Mucosa of descending colon (tissue), 3 donors: ENCODE data around the gene ARHGEF6. TPM values are rescaled to one million over a fixed set of nuclear protein-coding genes. Genes with fewer than 3 reads are reported as not detected.
A peak's percentile ranks its signal among the peaks of the same experiment; 100 is the strongest.

Source experiments
- ATAC-seq: fragments of 200-7000 bp; cut with Tn5 transposase; one replicate; pipeline ENCODE4 v1.9.1; 2020; ENCODE audit warnings: mild to moderate bottlenecking, moderate library complexity
- DNase-seq, 3 donors: peaks; one replicate each; pipeline ENCODE4 v3.0.0-alpha.2; 2020
- H3K36me3 ChIP-seq: fragments of 200-600 bp; one replicate; pipeline ENCODE4 v1.8.0; 2021; ENCODE audit warnings: low read depth, mild to moderate bottlenecking
- H3K4me1 ChIP-seq: fragments of 200-600 bp; one replicate; pipeline ENCODE4 v1.8.0; 2021; ENCODE audit warnings: low read depth, mild to moderate bottlenecking
- H3K4me3 ChIP-seq: fragments of 200-600 bp; one replicate; pipeline ENCODE4 v1.8.0; 2021; ENCODE audit warnings: mild to moderate bottlenecking
- H3K9me3 ChIP-seq: fragments of 200-600 bp; one replicate; pipeline ENCODE4 v1.8.0; 2021; ENCODE audit warnings: mild to moderate bottlenecking
- intact Hi-C, 2 donors: fragments of 100-400 bp; cut with DNase I in 1 of 2; cut with micrococcal nuclease in 1 of 2; formaldehyde crosslinking; loops; one replicate each; pipeline versions ENCODE4 v1.11.0 to v1.11.1; 2022; cut with DNase I, micrococcal nuclease
- total RNA-seq, 3 donors: library from RNA; stranded (reverse); fragmentation: NEBNext Ultra II Directional in 2 of 3; extraction: Animal tissue kit (Norgen Biotek cat#: 25700) in 2 of 3; gene quantifications; one replicate each; pipeline versions ENCODE4 v1.2.1 to v1.2.4, GENCODE V29; 2021 to 2023
- TF ChIP-seq, protein P1 (sequence below): fragments of 200-600 bp; IDR thresholded peaks from one replicate; pipeline ENCODE4 v1.8.0; 2022; ENCODE audit warnings: antibody characterized with exemption, mild to moderate bottlenecking
- donor health status: DM: no; HTN: no; CAD: no; lungs with moderate emphysema.
- donor health status: DM: no; HTN: no; CAD: no.
- donor health status: DM: no; HTN: yes; CAD: no.

ARHGEF6 gene
- total RNA-seq, 3 donors from 2014 or later: 2.8 to 17.2 (median 6.6) TPM

DNA sequence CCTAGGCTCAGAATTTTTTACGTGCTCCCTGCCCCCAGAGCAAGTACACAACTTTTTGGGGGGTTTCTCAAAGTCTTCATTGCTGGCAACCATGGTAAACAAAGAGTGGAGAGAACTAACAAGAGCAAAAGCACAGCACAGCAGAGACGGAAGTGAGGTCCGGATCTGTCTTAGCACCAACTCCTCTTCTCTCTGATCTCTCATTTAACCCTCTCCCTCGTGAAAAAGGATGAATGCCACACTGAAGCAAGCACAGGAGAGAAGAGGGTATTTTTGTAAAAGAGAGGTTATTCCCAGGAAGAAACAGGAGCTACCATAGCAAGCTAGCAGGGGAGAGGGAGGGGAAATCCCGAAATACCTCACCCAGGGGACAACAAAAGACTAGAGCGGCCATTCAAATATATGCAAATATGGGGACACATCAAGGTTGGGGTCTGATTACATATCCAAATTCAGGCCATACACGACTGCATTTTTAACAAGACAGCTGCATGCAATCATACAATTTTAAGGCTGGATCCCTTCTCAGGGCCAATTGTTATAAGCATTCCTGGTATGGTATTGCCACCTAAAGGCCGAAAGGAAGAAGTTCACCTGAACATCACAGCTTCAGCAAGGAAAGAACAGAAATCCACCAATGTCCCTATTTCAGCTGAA lies 86.2 kb downstream of the ARHGEF6 start:
- H3K36me3 ChIP-seq: no peaks in the 10 kb centered on the region
- DNase-seq (no peak), ATAC-seq (peak; percentile 74)
- no peaks in the 10 kb centered on the region for H3K4me1 ChIP-seq
- intact Hi-C loops: loop anchor here in 1 of 2 donors (10.0 kb wide), 1 partner anchor 90 kb away; no protein-coding TSS in a partner anchor
- H3K9me3 ChIP-seq: no peaks in the 10 kb centered on the region
- H3K4me3 ChIP-seq: no peak overlapping the region
- TF ChIP-seq, protein P1, sequence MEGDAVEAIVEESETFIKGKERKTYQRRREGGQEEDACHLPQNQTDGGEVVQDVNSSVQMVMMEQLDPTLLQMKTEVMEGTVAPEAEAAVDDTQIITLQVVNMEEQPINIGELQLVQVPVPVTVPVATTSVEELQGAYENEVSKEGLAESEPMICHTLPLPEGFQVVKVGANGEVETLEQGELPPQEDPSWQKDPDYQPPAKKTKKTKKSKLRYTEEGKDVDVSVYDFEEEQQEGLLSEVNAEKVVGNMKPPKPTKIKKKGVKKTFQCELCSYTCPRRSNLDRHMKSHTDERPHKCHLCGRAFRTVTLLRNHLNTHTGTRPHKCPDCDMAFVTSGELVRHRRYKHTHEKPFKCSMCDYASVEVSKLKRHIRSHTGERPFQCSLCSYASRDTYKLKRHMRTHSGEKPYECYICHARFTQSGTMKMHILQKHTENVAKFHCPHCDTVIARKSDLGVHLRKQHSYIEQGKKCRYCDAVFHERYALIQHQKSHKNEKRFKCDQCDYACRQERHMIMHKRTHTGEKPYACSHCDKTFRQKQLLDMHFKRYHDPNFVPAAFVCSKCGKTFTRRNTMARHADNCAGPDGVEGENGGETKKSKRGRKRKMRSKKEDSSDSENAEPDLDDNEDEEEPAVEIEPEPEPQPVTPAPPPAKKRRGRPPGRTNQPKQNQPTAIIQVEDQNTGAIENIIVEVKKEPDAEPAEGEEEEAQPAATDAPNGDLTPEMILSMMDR: no peak

DNA sequence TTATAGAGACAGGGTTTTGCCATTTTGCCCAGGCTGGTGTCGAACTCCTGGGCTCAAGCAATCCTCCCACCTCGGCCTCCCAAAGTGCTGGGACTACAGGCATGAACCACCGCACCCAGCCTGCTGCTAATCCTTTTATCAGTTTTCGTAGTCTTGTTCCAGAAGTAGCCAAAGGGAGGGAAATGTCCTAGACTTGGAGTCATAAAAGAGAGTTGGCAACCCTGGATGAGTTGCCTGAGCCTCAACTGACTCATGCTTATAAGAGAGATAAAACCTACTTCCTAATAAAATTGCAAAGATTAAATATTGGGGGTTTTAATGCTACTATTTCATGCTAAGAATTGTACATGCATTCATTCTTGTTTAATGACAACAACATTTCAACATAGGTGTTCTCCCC lies 88.5 kb downstream of the ARHGEF6 start:
- DNase-seq (no peak), ATAC-seq (no peak)
- no peaks in the 10 kb centered on the region for H3K9me3 ChIP-seq
- H3K4me3 ChIP-seq: no peak overlapping the region
- TF ChIP-seq, protein P1: no peak
- H3K36me3 ChIP-seq: no peaks in the 10 kb centered on the region
- no peaks in the 10 kb centered on the region for H3K4me1 ChIP-seq
- intact Hi-C loops: loop anchor here in 1 of 2 donors (10.0 kb wide), 1 partner anchor 87 kb away; no protein-coding TSS in a partner anchor

DNA sequence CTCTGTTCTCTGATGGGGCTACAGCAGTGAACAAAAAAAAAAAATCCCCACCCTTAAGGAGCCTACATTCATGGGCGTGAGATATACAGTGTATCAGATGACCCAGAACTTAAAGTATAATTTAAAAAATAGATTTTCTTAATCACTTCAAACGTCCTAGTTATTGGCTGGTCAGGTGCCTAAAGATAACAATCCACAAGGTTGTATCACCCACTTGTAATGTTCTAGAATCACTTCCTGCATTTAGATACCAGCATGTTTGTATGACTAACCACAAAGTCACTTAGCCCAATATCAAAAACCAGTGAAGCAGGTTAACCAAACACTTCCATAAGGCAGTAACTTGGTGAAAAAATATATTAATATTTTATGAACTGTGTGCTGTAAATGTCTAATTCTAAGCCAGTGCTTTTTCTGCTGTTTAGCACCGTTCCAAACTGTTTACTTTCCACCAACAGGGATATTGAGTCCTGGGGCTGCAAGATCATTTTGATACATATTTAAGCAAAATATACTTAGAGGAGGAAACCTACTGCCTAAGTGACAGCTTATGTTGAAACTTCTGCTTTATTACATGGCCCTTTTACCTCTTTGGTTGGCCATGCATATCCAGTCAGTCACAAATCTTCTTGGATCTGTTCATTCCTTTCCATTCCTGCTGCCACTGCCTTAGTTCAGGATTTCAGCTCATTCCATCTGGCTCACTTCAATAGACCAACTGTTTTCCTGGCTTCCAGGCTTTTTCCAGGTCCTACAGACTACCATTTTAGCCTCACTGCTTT lies 89.5 kb downstream of the ARHGEF6 start:
- TF ChIP-seq, protein P1: no peak
- H3K4me1 ChIP-seq: no peaks in the 10 kb centered on the region

DNA sequence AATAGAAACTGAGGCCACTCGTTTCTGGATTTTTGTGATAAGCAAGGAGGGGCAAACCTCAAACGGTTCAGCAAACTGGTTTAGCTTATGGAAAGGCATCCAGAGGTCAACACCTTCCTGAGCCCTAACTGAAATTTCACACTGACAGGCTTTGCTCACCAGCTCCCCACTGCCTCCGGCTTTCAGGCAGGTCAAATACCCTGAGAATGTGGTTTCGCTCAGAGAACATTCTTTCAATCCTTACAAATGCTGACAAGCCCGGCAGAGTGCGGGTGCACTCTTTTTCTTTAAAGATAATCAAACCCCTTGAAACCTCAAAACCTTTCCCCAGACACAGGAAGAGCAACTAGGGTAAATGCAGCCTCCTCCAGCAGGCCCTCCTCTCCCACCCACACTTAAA lies 91.3 kb downstream of the ARHGEF6 start:
- TF ChIP-seq, protein P1: no peak
- intact Hi-C loops: no loop called here

More for the DNA sequence above, 89.5 kb downstream of the ARHGEF6 start:
- intact Hi-C loops: loop anchor here in 1 of 2 donors (10.0 kb wide), 1 partner anchor 86 kb away; no protein-coding TSS in a partner anchor
- H3K36me3 ChIP-seq: no peaks in the 10 kb centered on the region
- ATAC-seq (peak; percentile 32), DNase-seq (no peak)
- H3K9me3 ChIP-seq: no peaks in the 10 kb centered on the region
- H3K4me3 ChIP-seq: no peak overlapping the region

DNA sequence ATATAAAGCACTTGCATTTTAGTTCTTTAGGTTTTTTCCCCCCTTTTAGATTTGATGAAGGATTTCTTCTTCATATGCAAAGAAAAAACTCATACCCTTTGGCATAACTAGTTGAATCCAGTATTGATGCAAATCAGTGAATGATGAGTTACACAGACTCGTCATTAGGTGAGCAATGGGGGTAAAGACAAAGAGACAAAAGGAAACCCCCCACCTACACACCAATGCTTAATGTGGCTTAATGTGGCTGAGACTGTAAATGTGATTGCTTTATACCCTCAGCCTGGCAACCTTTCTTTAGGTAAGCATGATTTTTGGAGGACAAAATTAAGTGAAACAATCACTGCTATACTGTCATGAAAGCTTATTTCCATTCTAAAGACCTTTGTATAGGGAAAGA lies 93.3 kb downstream of the ARHGEF6 start:
- DNase-seq: no peak
- Histone ChIP-seq H3K9me3 (no peaks in the 10 kb centered on the region), H3K4me3 (no peak overlapping the region), H3K36me3 (no peaks in the 10 kb centered on the region), H3K4me1 (no peaks in the 10 kb centered on the region)
- TF ChIP-seq, protein P1: no peak
- intact Hi-C loops: no loop called here
- ATAC-seq: no peak

More for the DNA sequence above, 91.3 kb downstream of the ARHGEF6 start:
- DNase-seq (no peak), ATAC-seq (no peak)
- Histone ChIP-seq H3K9me3 (no peaks in the 10 kb centered on the region), H3K36me3 (no peaks in the 10 kb centered on the region), H3K4me3 (no peak overlapping the region), H3K4me1 (no peaks in the 10 kb centered on the region)
